ENCODE measurements around the gene SPPL3. TPM values are rescaled to one million over a fixed set of nuclear protein-coding genes. Genes with fewer than 3 reads are reported as not detected.

Gene SPPL3
- total RNA-seq, 1 experiment from 2014 or later, result 51.1 TPM

GRCh38 chr12:120757949-120758348 lies 146.2 kb downstream of the SPPL3 start:
- TF ChIP-seq TCF7L2 (IDR thresholded peaks at IDR 0.05; ENCODE audit: low read depth, low read length) (no peak), REST (IDR thresholded peaks at IDR 0.05; ENCODE audit: insufficient read depth in 1 of 2, low read depth in 2 of 2, low read length in 1 of 2) (no peak), CTCF (IDR thresholded peaks at IDR 0.05) (no peak), POLR2AphosphoS5 (IDR thresholded peaks at IDR 0.05; ENCODE audit: low read depth, low read length) (no peak), SIN3A (IDR thresholded peaks at IDR 0.05; ENCODE audit: borderline replicate concordance, insufficient read depth, low read depth, low read length) (no peak)
- no TSS peak for BruUV-seq (replicated peaks)

GRCh38 chr12:120757226-120757742 lies 146.9 kb downstream of the SPPL3 start:
- no peak for DNase-seq (ENCODE audit: low read depth, low spot score)
- in situ Hi-C loops (cut with HindIII; ENCODE audit: low pct_unique_long_range_greater_than_20kb, low sequenced_read_pairs) (no loop called here), intact Hi-C loops (cut with micrococcal nuclease; ENCODE audit: unreplicated experiment) (loop anchor here (10.0 kb wide), 1 partner anchor 218 kb away; the partner anchor contains the start of gene HNF1A)
- no peaks in the 10 kb centered on the region for H3K9me3 ChIP-seq (ENCODE audit: control insufficient read depth, insufficient read depth, low read depth, low read length)
- no peaks in the 10 kb centered on the region for H3K4me1 ChIP-seq (ENCODE audit: control insufficient read depth, insufficient read depth, low read length)
- no peaks in the 10 kb centered on the region for H3K27me3 ChIP-seq (ENCODE audit: control insufficient read depth, insufficient read depth, low read length)
- POLR2A ChIA-PET, result no interaction called here
- H3K36me3 ChIP-seq (ENCODE audit: control insufficient read depth, insufficient read depth, low read length), result no peaks in the 10 kb centered on the region
- BruUV-seq (replicated peaks), result no TSS peak
- CTCF ChIA-PET, result interaction anchor here (0.6 kb wide), 1 partner anchor 1366 kb away, joined by 3 read pairs; no protein-coding TSS in a partner anchor
- no peak overlapping the region for H3K27ac ChIP-seq (ENCODE audit: low read length)
- H3K4me3 ChIP-seq (ENCODE audit: low read depth in 2 of 2, low read length in 2 of 2), result no peak overlapping the region
- ATAC-seq, result no peak
- no peak for TF ChIP-seq POLR2AphosphoS5 (IDR thresholded peaks at IDR 0.05; ENCODE audit: low read depth, low read length)
- no peak for TF ChIP-seq SIN3A (IDR thresholded peaks at IDR 0.05; ENCODE audit: borderline replicate concordance, insufficient read depth, low read depth, low read length)
- no peak for TF ChIP-seq TCF7L2 (IDR thresholded peaks at IDR 0.05; ENCODE audit: low read depth, low read length)
- no peak for TF ChIP-seq CTCF (IDR thresholded peaks at IDR 0.05)
- TF ChIP-seq REST (IDR thresholded peaks at IDR 0.05; ENCODE audit: insufficient read depth in 1 of 2, low read depth in 2 of 2, low read length in 1 of 2), result no peak

More at GRCh38 chr12:120757949-120758348, 146.2 kb downstream of the SPPL3 start:
- Histone ChIP-seq H3K4me1 (ENCODE audit: control insufficient read depth, insufficient read depth, low read length) (no peaks in the 10 kb centered on the region), H3K9me3 (ENCODE audit: control insufficient read depth, insufficient read depth, low read depth, low read length) (no peaks in the 10 kb centered on the region), H3K27me3 (ENCODE audit: control insufficient read depth, insufficient read depth, low read length) (no peaks in the 10 kb centered on the region), H3K4me3 (ENCODE audit: low read depth in 2 of 2, low read length in 2 of 2) (no peak overlapping the region), H3K36me3 (ENCODE audit: control insufficient read depth, insufficient read depth, low read length) (no peaks in the 10 kb centered on the region), H3K27ac (ENCODE audit: low read length) (no peak overlapping the region)
- DNase-seq (ENCODE audit: low read depth, low spot score) (no peak), ATAC-seq (no peak)
- CTCF ChIA-PET, result no interaction called here
- POLR2A ChIA-PET, result no interaction called here
- in situ Hi-C loops (cut with HindIII; ENCODE audit: low pct_unique_long_range_greater_than_20kb, low sequenced_read_pairs) (no loop called here), intact Hi-C loops (cut with micrococcal nuclease; ENCODE audit: unreplicated experiment) (loop anchor here (10.0 kb wide), 1 partner anchor 217 kb away; the partner anchor contains the start of gene HNF1A)
